HG02943 (cell line): ENCODE measurements around the gene HAGHL.
"Not testable (repeated sequence)": the region's sequence is repeated elsewhere in the genome, so short reads cannot be mapped to it uniquely, and the experiment has no call there.

ENCODE experiments used
- ATAC-seq: cut with Tn5 transposase; IDR thresholded peaks from one replicate; pipeline ENCODE4 v1.9.1; 2021; ENCODE audit warnings: mild to moderate bottlenecking, low read depth, moderate library complexity; ENCODE audit not compliant: unreplicated experiment

HAGHL gene

DNA sequence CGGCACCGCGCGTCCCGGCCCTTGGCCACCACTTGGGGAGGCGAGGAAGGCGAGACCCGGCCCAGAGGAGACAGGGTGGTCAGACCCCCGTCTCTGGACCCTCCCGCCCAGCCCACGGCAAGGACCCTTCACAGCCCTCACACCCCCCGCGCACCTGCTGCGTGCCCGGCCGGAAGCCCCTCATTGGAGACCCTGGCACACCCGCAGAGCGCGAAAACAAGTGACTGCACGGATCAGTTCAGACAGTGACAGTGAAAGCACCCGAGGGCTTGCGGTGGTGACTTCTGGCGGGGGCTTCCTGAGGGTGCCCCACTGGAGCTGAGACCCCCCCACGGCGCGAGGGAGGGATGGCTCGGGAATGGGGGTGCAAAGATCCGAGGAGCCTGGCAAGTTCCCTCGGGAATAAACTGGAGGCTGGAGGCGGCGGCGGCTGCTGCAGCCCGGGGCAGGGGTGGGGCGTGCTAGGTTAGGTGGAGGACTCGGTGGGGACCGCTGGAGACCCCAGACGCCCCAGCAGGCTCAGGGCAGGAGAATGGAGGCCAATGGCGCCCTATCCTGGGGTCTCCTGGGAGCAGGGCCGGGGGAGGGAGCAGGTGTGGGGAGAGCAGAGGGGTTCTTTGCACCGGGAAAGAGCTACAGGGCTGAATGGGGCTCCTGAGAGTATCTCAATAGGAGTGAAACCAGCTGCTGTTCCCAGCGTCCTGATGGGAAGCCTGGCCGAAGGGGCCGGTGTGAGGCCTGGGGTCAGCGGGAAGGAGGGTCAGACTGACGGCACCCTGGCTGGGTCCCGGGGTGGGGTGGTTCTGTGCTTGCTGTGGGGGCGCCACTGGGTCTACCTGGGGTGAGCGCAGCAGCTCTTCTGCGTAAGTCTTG lies 20.5 kb upstream of the HAGHL start:
- ATAC-seq: no peak

DNA sequence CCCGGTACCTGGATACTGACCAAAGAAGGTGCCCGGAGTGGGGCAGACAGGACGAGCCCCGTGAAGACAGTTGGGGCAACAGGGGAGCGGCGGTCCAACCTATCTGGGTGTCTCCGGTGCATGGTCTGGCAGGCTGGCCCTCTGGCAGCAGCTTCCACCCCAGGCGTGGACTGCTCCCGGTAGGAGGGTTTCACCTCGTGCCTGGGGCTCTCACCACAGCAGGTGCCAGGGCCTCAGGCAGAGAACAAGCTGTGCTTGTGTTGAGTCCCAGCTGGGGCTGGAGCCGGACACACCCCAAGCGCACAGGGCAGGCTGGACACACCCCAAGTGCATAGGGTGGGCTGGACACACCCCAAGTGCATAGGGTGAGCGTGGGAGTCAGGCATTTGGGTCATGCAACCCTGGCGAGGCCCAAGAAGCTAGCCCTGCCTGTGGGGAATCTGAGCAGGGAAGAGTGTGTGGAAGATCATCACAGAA lies 19.8 kb upstream of the HAGHL start:
- no peak for ATAC-seq

DNA sequence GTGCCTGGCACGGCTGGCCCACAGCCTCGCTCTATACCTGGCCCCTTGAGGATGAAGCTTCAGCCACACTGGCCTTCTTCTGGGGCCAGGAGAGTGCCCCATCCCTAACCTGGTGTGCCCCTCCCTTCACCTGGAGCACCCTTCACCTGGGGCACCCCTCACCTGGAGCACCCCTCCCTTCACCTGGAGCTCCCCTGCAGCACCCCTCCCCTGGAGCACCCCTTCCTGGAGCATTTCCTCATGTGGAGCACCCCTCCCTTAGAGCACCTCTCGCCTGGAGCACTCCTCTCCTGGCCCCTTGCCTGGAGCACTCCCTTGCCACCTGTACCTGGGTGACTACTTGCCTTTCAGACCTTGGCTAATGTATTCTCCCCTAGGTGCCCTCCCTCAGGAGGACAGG lies 18.9 kb upstream of the HAGHL start:
- ATAC-seq: no peak

DNA sequence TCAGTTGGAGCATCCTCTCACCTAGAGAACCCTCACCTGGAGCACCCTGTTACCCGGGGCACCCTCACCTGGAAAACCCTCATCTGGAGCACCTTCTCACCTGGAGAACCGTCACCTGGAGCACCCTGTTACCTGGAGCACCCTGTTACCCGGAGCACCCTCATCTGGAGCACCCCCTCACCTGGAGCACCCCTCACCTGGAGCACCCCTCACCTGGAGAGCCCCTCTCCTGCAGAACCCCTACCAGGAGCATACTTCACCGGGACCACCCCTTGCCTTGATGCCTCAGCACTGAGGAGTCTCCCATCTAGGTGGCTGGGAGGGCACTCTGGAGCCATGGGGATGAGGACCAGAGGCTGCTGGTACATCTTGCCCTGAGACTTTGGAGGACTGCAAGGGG lies 17.9 kb upstream of the HAGHL start:
- no peak for ATAC-seq

DNA sequence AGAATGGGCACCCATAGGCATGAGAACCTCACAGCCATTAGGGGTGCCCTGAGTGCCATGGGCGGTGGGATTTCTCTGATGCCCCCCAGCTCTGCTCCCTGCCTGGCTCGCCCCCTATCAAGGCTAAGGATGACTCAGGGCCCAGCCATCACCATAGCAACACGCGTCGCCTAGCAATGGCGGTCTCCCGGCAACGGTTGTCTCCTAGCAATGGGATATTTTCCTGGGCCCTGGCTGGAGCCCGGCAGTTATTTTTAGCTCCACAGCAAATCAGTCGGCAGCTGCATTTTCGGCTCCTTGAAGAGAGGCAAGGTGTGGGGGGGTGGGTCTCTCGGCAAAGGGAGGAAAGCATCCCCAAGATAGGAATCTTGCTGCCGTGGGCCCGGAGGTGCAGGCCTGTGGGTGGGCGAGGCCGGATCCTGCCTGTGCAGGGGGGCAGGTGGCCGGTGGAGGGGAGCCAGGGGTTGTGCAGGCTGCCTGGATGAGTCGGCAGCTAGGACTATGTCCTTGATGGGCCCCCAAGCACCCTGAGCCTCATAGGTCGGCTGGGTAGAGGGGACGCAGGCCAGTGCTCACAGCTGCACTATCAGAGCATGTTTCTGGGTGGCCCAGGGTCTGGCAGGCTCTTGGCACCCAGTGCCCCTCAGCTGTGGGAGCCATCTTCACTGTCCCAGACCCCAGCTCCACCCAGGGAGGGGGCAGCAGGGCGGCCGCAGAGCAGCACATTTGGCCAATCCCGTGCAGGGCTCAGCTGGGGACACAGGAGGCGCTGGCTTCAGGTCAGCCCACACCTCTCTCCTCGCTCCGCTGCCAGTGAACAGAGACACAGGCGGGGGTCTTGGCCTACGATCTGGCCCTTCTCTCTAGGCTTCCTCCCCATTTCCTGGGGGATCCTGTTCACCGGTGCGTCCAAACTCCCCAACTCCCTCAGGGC lies 17.1 kb upstream of the HAGHL start:
- no peak for ATAC-seq

DNA sequence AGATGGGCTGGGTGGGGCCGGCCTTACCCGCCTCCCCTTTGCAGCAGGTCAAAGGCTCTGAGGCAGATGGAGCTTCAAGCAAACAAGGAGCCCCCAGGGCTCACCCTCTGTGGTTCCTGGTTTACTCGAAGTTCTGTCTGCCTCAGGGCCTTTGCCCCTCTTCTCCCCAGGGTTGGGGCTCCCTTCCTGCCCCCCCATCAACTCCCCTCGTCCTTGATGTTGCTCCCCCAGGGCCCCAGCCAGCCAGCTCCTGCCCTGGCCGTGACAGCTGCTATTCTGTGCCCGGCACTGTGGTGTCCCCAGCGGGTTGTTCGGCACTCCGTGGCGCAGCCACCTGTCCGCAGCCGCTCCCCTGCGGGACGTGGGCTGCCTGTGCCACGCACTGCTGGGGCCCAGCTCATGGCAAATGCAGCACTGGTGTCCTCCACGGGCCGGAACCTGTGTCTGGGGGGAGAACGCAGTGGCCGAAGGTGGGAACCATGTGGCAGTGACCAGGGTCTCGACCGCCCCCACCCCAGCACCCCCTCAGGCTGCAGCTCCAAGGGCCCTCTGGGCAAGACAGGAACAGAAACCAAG lies 16.3 kb upstream of the HAGHL start:
- no peak for ATAC-seq

DNA sequence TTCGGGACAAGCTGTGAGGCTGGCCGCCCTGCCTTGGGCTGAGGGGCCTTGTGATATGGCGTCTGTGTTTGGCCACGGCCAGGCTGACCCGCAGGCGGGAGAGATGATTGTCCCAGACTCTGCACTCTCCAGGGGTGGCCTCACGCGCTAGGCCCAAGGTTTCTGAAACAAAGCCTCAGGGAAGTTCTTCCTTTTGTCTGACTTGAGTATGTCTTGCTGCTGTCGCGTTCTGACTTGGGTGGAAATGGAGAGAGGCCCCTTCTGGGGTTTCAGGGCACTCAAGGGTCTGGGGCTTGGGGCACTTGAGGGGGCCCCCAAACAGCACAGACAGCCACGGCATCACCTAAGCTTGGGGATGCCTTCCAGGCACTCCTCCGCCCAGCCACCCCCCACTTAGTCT lies 15.8 kb upstream of the HAGHL start:
- ATAC-seq: no peak

DNA sequence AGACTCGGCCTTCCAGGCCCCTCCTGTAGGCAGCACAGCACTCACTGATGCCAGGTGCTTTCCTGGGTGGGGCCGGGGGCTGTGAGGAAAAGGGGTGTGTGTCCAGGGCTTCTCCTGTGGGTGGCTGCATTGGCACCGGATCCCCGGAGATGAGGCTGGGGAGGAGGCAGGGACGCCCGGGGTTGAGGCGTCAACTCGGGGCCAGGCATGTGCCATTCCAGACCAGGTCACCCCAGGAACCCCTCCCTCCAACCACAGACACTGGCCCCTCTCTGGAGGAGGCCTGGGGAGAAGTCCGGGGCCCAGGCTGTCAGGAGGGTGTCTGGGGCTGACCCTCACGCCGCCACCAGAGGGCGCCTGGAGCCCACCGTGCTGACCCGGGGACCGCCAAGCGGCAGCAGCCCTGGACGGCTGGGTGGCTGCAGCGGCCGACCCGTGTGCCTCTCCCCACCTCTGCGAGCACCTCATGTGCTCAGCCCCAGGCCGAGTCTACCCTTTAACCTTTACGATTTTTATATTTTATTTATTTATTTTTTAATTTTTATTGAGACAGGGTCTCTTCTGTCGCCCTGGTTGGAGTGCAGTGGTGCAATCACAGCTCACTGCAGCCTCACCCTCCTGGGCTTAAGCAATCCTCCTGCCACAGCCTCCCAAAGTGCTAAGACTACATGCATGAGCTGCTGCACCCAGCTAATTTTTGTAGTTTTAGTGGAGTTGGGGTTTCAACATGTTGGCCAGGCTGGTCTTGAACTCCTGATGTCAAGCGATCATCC lies 15.2 kb upstream of the HAGHL start:
- no peak for ATAC-seq

DNA sequence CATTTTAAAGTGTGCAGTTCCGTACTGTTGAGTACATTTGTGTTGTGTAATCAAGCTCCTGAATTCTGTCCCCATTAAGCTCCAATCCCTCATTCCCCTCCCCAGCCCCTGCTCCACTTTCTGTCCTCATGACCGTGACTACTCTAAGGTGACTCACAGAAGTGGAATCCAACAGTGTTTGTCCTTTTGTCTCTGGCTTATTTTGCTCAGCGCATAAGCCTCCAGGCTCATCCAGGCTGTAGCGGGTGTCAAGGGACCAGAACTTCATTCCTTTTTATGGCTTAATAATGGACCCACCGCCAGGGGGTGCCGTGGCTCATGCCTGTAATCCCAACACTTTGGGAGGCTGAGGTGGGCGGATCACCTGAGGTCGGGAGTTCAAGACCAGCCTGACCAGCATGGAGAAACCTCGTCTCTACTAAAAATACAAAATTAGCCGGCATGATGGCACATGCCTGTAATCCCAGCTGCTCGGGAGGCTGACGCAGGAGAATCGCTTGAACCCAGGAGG lies 14.1 kb upstream of the HAGHL start:
- ATAC-seq: not testable (repeated sequence)

DNA sequence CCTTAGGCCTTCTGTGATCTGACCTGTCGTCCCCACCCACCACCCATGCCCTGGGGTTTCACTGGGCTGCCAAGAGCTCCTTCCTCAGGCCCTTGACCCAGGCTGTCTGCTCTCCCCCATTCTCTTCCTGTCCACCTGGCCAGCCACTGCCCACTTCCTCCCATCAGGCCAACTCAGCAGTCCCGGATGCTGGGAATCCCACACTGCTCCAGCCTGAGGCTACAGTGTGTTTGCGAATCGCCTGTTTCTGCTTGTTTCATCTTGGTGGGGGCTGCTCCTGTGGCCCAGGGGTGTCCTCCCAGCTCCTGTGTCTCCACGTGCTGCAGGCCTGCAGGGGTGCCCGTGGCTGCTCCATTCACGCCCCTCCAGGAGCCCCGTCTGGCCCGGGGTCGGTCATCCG lies 12.8 kb upstream of the HAGHL start:
- ATAC-seq: no peak

DNA sequence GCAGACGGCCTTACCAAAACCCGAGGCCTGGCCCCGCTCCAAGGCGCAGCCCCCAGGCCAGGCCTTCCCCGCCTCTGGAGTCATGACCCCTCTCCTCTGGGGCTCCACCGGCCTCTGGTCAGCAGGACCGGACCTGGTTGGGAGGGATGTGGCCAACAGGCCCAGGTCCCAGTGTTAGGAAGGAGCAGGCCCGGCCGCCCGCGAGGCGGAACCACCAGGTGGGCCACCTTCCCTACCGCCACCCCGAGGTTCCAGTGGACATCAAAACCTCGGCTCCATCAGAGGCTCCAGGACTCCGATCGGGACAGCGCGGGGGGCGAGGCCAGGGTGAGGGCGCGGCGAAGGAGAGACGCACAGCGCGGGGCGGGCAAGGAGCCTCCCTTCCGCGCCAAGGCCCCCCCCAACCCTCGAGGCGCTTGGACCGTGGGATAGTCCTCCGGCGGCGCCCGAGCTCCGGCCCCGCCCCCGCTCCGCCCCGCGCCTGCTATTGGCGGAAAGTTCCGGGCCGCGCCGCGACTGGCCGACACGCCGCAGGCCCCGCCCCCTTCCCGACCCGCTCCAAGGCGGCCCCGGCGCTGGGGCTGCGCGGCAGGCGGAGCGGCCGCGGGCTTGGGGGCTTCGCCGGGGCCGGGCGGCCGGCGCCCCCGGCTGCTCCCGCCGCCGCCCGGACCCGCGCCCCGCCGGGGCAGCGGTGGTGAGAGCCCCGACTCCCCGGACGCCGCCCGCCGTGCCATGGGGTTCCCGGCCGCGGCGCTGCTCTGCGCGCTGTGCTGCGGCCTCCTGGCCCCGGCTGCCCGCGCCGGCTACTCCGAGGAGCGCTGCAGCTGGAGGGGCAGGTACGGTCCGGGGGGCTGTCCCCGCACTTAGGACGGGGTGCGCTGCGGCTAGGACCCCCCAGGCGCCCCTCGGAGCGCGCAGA lies 12.1 kb upstream of the HAGHL start, which contains the start of gene METRN:
Gene METRN, plus strand, starts transcription at position 561 of the 919 bp plus-strand sequence. Its CDS starts 172 bp downstream, at position 733.
- no peak for ATAC-seq

DNA sequence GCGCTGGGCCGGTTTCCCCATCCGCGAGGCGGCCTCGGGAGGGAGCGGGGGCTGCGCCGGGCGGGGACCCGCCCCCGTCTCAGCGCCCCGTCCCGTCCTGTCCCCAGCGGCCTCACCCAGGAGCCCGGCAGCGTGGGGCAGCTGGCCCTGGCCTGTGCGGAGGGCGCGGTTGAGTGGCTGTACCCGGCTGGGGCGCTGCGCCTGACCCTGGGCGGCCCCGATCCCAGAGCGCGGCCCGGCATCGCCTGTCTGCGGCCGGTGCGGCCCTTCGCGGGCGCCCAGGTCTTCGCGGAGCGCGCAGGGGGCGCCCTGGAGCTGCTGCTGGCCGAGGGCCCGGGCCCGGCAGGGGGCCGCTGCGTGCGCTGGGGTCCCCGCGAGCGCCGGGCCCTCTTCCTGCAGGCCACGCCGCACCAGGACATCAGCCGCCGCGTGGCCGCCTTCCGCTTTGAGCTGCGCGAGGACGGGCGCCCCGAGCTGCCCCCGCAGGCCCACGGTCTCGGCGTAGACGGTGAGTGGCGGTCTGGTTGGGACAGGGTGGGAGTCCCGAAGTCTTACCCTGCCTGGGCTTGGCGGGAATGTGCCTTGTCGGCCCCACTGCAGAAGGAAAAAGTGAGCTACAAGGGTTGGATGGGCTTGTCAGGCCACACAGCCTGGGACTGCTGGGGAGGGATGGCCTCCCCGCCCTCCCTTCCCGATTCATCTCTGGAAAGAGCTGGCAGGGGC lies 11.3 kb upstream of the HAGHL start:
- ATAC-seq: no peak

DNA sequence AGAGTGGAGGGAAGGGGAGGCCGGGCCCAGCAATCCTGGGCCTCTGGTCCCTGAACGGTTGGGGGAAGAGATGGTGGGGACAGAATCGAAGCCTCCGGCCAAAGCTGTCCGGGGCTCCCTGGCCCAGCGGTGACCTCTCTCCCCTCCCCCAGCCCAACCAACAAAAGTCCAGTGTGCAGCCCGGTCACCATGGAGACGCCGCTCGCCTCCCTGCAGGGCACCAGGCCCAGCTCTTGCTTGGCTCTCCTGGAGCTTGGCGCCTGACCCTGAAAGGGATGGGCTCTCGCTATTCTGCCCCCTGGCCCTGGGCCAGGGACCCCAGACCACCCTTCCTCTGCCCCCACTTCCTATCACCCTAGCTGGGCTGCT lies 10.7 kb upstream of the HAGHL start:
- no peak for ATAC-seq

DNA sequence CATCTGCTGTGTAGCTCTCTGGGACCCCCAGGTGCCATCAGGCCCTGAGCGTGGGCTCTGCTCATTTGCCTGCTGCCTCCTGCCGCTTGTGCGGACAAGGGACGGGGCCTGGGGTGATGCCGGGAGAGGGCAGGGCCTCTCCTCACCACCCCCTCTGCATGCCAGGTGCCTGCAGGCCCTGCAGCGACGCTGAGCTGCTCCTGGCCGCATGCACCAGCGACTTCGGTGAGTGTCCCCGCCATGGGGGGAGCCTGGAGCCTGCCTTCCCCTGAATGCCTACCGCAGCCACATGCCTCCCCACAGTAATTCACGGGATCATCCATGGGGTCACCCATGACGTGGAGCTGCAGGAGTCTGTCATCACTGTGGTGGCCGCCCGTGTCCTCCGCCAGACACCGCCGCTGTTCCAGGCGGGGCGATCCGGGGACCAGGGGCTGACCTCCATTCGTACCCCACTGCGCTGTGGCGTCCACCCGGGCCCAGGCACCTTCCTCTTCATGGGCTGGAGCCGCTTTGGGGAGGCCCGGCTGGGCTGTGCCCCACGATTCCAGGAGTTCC lies 10.1 kb upstream of the HAGHL start:
- ATAC-seq: no peak

DNA sequence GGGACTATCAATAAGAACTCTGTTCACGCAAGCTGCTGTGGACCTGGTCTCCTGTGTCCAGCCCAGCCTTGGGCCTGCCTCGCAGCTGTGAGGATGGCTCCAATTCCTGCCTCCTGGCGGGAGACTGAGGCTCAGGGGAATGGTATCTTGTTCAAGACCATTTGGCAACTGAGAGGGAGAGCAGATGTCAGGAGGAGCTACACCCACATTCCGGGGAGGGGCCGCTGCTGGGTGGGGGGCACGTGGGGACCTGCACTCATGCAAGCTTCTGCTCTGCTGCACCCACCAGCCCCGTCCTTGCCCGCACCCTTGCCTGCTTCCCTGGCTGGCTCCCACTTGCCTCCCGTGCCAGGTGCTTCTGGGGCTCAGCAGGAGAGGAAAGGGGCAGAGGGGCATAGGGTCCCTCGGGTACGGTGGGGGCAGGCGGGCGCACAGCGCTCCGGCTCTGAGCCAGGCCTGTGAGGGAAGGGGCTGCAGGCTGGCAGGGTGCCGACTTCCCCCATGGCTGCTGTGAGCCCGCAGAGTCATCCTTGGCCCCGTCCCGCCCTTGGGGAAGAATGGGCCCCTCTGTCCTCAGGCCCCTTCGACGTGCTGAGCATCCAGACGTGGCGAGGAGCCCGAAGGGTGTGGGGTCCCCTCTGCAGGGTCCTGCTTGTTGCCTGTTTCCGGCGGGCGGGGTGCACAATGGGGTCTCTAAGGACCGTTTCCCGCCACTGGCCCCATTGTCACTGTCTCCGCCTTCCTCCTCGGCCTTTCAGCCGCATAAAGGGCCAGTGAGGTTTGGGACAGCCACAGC lies 9.3 kb upstream of the HAGHL start:
- no peak for ATAC-seq

DNA sequence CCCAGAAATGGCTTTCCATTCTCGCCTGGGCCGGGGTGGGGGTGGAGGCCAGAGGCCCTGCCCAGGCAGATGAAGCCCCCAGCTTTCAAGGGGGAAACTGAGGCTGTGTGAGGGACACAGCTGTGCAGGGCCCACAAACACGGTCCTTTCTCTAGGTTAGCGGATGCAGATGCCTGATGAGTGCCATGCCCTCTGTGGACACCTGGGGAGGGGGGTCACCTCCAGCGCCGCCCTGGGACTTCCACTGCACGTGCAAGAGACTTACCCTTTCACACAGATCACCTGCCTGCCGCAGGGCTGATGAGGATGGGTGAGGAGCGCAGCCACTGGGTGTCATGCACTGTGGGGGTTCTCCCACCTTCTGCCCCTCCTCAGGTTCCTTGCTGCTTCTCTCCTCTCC lies 8.5 kb upstream of the HAGHL start:
- no peak for ATAC-seq

DNA sequence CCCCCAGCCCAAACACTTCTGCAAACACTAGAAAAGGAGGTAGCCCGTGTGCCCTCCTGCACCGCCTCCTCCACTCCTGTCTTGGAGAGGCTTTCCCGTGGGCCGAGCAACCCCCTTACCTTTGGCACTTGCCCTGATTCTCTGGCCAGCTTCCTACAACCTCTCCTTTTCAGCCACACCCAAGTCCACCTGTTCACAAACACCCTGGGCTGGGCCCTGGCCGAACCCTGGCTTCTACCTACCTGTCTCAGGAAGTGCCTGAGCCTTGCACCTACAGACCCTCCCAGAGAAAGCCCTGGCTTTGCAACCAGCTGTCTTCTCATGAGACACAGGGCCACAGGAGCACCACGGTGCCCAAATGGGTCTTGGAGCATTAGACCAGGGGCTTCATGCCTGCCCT lies 8.0 kb upstream of the HAGHL start:
- no peak for ATAC-seq
